Neural progenitor cell (in vitro differentiated cells): ENCODE data around the gene SURF4.

Source experiments
- EZH2 ChIP-seq: fragments of 200-600 bp; sonication (generic); IDR thresholded peaks from 2 replicates; pipeline ENCODE4 v1.6.1; 2017; ENCODE audit warnings: antibody characterized with exemption, mild to moderate bottlenecking, moderate library complexity
- EZH2phosphoT487 ChIP-seq: fragments of 200-600 bp; sonication (generic); IDR thresholded peaks from 2 replicates; pipeline ENCODE4 v1.6.1; 2017; ENCODE audit warnings: antibody characterized with exemption
- TF ChIP-seq, protein P1 (sequence below): fragments of 200-600 bp; sonication (generic); IDR thresholded peaks from 2 replicates; pipeline ENCODE4 v1.5.1; 2017; ENCODE audit warnings: antibody characterized with exemption, mild to moderate bottlenecking

DNA sequence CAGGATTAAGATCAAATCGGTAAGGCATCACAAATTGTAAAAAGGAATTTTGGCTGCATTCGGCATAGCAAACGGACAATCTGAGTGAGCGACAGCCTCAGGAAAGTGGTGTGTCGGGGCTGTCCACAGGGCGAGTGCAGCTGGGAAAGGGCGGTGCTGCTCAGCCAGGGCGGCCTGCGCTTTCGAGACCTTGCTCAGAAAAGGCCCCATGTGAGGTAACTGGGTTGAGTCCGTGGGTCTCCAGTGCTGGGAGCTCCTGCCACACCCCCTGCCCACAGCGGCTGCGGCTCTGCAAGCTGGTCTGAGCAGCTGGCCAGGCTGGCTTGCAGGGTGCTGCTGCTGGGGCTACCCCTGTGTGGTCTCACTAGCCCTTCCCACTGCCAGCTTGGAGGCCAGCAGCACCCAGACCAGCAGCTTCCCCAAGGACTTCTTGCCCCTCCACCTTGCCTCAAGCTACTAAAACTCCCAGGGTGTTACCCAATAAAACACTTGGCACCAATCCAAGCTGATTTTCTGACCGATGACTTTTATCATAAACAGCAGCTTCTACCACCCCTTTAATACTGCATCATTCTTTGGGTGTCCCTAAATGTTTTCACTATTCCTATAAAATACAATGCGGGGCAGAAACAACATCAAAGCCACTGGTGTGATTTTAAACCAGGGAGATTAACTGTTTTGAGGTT, 13.4 kb downstream of the SURF4 start:
- TF ChIP-seq, protein P1, sequence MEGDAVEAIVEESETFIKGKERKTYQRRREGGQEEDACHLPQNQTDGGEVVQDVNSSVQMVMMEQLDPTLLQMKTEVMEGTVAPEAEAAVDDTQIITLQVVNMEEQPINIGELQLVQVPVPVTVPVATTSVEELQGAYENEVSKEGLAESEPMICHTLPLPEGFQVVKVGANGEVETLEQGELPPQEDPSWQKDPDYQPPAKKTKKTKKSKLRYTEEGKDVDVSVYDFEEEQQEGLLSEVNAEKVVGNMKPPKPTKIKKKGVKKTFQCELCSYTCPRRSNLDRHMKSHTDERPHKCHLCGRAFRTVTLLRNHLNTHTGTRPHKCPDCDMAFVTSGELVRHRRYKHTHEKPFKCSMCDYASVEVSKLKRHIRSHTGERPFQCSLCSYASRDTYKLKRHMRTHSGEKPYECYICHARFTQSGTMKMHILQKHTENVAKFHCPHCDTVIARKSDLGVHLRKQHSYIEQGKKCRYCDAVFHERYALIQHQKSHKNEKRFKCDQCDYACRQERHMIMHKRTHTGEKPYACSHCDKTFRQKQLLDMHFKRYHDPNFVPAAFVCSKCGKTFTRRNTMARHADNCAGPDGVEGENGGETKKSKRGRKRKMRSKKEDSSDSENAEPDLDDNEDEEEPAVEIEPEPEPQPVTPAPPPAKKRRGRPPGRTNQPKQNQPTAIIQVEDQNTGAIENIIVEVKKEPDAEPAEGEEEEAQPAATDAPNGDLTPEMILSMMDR, result no peak
- TF ChIP-seq EZH2, result no peak
- no peak for TF ChIP-seq EZH2phosphoT487
